HG03565 (cell line): Measurements from ENCODE around the gene ZBTB20.

ENCODE experiments used
- ATAC-seq: cut with Tn5 transposase; IDR thresholded peaks from one replicate; pipeline ENCODE4 v1.9.1; 2021; ENCODE audit warnings: mild to moderate bottlenecking, moderate library complexity; ENCODE audit not compliant: unreplicated experiment

ZBTB20 gene

DNA sequence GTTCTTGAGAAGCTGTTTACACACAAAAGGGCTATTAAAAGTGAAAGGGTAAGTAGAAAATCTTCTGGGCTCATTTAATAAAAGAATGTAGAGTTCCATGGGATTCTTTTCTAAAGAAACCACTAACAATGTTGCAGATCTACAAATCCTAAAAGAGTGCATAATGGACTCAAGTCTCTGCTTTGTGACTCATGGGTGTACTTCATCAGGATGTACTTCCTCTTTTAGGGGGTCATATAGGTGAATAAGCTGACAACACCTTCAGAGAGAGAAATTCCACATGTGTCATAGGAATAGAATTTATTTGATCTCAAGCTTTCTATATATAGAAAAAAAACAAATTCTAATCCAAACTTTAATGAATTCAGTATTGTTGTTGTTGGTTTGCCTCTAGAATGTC, 497.8 kb downstream of the ZBTB20 start:
- ATAC-seq, result no peak

DNA sequence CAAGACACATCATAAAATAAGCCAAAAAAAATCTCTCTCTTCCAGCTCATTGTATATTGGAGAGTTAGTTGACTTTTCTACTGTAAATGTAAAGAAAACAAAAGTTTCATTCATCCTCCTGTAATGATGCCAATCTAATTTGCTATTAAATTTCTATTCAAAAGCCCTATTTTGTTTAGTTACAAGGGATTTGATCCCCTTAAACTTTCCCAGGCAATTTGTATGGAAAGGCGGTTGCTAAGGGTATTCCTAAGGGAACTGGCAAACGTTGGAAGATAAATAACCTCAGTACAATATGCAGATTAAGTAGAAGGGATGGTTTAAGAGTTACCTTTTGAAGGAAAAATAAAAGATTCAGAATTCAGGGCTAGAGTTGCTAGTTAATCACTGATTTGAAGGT, 500.6 kb downstream of the ZBTB20 start:
- ATAC-seq, result no peak

DNA sequence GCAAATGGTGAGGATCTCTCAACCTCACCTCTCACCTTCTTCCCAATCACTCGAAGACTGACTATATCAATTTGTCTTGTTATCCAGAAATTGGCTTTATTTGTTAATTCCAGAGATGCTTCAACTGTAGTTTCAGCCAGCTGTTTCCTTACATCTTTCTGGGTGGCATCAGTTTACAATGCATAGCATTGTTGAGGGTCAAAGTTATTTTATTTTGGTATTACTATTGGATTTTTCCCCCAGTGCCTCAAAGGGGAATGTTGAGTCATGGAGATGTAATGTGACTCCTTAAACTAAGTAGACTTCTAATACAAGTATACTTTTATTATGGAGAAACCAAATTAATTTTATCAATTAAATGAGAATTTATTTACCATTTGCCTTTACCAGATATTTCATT, 501.7 kb downstream of the ZBTB20 start:
- ATAC-seq, result no peak

DNA sequence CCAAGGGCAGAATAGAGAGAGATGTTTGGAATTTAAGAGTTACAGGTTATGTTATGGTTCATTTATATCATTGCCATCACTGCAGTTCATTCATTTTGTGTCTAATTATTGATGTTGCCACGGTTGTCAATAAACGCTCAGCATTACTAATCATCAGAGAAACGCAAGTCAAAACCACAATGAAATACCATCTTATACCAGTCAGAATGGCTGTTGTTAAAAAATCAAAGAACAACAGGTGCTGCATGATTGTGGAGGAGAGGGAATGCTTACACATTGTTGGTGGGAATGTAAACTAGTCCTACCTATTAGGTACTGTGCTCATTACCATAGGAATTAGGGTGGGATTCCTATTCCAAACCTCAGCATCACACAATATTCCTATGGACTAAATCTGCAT, 502.7 kb downstream of the ZBTB20 start:
- ATAC-seq, result no peak

DNA sequence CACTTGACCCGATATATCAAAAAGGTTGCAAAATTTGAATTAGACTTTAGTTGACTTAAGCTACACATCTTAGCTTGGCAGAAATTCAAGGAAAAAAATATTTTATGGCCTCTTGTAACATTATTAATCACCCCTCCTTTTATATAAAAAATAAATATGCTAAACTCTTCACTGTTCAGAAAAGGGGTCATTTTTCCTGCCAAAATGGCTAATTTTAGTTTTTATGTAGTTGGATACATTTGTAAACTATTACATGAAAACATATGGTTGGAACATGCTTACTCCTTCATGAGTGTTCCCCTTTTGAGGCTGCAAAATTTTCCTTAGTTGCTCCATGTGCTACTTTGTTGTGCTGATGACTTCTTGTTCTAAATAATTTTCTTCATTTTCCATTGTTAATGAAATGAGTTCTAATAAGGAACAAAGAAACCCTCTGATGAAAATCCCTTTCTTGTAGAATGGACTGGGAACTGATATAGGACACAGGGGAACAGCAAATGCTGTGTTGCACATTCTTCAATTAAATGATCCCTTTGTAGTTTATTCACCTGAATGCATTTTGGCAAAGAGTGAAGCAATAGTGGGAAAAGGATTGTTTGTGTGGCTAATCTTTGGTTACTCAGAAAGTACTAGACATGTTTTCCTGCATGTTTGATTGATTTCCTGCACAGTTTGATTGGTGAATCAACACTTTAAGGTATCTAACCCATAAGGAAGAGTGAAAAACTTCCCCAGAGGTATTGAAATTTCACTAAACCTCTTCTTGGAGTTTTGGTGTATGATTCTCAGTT, 503.9 kb downstream of the ZBTB20 start:
- no peak for ATAC-seq

DNA sequence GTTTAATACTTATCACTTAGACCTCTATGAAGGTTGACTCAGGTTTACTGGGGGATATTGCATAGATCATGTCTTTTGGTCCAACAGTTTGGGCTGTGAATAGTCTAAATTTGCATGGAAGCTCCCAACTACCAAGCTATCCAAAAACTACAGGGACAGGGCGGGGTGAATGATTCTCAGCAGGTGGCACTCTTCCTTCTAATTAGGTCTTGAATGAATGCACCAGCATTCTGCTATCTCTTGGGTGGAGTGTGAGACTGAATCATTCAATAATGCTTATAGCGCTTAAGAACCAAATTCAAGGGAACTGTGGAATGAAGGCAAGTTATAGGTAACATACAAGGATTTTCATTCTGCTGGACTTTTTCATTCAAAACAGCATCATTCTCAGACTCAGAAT, 507.0 kb downstream of the ZBTB20 start:
- no peak for ATAC-seq

DNA sequence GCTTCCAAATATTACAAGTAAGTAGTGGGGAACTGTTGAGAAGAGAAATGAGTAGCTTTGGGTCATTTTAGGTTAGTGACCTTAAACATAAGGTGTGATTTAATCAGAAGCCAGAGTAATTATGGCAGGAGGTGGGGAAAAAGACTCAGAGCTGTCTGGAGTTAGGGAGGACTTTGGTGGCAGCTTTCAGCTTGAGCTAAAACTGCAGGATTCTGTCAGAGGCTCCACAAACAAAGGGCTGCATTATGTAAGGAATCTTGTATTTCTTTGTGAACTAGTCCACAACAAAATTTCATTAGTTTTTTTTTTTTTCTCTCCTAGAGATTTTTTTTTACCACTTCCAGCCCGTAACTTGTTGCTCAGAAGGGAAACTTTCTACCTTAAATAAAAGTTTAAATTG, 507.9 kb downstream of the ZBTB20 start:
- ATAC-seq, result no peak

DNA sequence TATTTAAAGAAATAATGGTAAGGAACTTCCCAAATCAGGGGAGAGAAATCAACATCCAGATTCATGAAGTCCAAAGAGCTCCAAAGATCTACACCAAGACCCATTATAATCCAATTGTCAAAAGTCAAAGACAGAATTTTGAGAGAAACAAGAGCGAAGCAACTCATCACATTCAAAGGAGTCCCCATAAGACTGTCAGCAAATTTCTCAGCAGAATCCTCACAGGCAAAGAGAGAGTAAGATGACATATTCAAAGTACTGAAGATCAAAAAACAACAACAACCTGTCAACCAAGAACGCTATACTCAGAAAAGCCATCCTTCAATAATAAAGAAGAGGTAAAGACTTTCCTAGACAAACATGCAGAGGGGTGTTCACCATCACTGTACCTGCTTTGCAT, 511.2 kb downstream of the ZBTB20 start:
- no peak for ATAC-seq

DNA sequence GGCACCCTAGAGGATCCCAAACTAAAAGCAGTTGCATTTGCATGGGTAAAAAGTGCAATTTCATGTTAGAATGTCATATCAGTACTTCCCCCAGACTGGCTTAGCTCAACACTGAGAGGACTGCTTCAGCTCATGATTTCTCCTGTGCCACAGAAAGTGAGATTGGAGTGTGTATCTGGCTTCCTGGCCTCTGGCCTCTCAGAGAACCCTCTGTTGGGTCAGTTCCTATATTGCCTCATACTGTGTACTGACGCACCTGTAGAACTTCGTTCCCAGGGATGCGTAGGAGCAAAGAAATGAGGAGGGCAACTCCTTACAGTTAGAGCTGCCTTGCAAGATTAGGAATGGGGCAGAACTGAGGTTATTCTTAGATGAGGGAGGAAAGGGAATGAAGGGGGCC, 512.5 kb downstream of the ZBTB20 start:
- no peak for ATAC-seq

DNA sequence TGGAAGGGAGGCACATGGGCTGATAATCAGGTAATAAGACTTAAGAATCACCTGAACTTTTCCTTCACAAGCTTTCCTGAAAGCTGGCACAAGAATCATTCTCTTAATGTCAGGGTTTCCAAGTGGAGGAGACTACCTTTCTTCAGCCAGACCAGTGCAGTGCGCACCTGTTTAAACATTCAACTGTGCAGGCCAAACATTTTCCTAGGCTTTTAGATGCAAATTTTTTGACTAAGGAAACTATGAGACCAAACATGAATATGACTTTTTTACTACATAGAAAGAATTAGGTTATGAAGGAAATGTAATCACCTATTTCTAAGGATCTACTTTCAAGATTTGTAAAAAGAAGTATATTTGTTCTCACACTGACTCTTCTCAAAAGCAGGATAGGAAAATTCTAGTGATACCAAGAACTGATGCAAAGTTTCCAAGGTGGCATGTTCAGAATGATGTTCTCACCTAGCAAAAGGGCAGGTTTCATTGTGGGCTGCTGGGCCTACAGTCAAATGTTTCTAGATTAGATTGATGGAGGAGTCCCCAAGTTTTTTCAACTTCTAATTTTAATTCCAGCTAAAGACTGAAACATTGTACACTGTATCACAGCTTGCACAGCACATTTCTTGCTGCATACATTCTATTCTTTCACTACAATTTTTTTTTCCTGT, 514.2 kb downstream of the ZBTB20 start:
- ATAC-seq, result no peak

DNA sequence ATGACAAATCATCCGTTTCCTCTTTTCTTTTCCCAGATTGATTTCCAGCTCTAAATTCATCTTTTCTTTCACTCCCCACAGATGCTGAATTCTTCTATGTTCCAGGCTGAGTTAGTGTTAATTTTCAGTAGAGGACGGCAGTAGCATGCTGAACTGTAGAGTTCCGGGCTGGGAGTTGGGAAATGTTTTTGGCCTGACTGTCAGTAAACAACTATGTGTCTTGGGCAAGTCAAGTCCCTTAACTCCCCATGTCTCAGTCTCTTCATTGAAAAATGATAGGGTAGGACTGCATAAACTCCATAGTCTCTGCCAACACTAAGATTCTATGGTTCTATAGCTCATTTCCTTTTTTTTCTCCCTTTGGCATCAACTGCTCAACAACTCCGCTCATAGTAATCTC, 519.3 kb downstream of the ZBTB20 start:
- no peak for ATAC-seq

DNA sequence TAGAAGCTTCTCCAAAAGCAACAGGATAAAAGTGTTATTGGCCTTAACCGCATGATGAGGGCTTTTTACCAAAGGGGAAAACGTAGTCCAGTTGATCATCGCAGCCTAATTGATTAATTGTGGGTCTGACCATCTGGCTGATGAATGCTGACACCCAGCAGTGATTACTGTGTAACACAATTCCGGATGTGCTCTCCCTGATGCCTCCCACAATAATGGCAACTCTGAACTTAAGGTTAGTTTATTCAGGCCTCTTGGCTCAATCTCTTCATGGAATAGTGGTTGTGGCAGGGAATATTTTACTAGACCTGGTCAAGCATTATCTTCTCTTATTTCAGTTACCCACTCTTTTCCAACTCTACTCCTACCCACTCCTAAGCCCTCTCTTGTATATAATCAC, 520.3 kb downstream of the ZBTB20 start:
- no peak for ATAC-seq

DNA sequence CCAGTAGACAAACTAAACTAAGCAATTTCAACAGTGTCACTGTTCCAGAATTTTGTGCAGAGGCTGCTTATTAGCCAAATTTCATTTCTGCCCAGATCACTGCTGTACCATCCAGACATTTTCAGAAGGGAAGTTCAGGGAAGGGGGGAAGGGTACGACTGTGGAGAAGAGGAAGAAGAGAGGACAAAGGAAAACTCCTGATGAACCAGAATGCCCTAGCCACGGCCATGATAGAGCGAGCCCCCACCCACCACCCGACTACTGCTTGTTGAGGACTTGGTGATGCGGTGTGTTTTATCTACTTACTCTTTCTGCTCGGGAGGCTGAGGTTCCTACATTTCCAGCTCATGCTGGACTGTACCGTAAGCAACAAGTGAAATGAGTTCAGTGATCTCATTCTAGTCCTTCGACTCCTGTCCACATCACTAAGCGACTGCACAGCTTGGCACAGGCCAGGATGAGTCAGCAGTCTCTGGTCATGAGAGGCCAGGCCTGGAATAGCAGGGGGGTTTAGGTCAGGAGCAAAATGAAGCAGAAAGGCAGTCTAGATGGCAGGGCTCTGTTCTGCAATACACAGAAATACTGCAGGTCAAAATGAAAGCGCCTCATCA, 522.4 kb downstream of the ZBTB20 start:
- ATAC-seq, result no peak

DNA sequence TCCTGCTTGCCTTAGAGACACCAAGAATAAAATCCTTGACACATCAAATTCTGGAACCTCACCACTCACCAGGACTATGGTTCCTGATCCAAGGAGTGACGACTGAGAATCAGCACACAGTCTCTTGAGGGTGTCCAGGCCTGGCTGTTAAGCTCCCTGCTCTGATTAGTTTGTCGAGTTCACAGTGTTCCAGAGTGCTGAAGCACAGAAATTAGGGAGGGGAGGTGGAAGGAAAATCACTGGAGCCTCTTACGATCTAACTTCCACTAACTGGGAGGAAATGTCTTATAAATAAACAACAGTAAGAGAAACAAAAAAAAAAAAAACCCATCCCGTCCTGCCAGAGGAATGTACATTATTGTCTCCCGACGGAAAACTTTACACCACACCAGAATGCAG, 523.0 kb downstream of the ZBTB20 start:
- ATAC-seq, result no peak

DNA sequence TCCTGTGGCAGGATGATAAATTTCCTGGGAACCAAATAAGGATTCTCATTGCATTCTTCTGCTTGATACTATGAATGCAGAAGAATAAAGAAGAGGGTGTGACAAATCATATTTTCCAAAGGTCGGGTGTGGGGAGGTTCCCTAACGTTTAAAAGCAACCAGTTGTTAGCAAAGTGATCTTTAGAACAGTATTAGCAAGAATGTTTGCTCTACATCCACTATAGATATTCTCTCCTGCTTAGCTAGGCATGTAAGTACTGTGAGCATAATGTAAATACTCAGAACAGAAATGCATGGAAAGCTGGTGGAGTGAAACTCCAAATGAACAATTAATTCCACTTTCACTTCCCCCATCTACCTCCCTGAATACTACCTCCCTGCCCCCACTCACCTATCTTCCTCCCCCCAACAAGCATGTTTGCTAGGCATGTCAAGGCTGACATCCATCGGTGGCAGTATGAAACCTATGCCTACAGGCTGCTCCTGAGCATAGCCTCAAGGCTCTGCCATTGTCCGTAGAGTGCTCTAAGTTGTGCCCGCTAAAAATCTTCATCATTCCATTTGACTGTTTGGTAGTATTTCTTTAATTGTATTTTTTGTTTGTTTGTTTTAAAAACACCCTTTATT, 523.6 kb downstream of the ZBTB20 start:
- no peak for ATAC-seq

DNA sequence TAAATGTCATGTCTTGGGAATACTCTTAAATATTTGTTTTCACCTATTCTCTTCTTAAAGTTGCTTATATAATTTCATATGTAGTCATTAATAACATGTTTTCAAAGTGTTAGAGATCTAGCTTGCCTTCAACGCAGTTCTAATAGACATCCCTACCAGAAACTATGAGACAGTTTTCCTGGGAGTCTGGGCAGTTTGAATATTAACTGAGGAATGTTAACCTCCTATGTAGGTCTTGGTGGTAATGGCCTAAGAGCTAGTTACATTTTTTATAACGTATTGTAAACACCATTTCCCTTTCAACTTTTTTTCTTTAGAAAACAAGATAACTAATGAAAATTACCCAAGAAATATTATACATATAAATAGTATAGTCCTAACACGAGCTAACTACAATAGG, 525.1 kb downstream of the ZBTB20 start:
- ATAC-seq, result no peak

DNA sequence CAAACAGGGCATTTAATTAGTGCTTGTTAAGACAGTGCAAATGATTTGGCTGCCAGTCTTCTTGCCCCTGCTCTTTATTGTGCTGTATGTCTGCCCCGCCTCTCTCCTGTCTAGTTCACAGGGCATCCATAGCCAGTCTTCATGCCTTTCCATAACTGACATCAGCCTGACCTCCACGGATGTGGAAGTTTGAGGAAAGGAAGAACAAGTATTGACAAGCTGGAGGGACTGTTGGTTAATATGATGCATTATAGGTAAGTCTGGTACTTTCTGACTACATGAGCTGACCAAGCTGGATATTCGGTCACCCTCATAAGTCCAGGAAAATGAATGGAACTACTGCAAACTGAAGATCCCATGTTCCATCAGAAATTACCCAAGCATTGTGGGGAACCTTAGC, 527.3 kb downstream of the ZBTB20 start:
- no peak for ATAC-seq

DNA sequence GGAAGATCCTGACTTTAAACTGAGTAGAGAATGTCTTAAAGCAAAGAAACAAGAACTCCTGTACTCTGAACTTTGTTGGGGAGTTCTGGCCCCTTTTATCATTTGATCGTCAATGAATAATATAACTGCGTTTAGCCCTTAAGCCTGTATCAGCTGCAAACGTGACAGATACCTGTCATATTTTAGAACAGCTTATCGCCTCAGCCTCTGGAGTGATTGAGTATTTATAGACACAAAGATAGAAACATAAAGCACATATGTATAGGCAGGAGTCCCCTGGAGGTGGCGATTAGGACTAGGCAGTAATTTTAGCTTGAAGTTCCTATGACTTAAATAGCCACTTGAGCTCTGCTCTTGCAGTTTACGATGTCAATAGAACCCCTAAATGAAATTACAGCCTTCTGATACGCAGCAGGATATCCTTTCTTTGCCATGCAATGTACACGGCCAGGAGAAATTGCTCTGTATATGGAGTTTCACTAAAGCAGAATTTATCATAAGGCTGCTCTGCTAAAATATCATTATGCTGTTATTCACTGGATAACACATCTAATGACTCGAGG, 531.5 kb downstream of the ZBTB20 start:
- ATAC-seq, result no peak

DNA sequence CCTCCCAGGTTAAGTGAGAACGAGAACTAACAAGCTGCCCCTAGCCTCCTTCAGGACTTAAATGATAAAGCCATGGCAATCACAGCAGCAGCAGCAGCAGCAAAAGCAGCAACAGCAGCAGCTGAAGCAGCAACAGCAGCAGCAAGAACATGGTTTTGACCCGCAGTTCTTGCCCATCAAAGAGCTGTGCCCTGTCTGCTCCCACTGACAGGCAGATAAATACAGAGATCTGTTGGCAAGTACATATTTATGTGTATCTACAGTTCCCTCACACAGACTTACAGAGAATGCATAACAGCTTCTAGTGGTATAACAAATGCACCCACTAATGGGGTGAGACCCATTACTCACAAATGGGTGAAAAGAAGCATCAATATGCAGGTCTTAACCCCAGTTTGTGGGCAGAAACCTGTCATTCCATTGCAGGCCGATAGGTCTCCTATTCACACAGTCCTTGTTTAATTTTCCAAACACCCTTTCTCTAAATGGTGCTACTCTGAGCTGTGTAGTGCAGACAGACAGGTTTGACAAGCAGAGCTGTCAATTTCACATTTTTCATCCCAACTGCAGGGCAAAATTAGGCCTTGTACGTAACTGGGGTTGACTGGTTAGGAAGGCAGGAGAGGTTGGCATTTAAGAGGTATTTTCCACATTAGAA, 537.0 kb downstream of the ZBTB20 start:
- no peak for ATAC-seq

DNA sequence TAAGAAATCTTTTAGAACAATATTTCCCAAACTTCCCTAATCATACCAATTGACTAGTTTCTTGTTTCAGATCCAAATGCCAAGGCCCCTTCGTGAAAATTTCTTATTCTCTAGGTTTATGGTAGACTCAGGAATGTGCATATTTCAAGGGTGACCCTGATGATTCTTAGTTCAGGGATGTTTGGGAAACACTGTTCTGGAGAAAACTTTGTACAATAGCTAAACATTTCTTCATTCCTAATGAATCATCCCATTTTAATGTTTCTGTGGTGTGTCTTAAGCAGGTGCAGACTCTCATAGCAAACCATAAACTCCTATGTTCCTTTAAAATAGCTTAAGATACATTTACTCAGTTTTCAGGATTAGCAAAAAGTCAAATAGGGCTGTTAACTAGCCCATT, 538.8 kb downstream of the ZBTB20 start:
- ATAC-seq, result no peak

DNA sequence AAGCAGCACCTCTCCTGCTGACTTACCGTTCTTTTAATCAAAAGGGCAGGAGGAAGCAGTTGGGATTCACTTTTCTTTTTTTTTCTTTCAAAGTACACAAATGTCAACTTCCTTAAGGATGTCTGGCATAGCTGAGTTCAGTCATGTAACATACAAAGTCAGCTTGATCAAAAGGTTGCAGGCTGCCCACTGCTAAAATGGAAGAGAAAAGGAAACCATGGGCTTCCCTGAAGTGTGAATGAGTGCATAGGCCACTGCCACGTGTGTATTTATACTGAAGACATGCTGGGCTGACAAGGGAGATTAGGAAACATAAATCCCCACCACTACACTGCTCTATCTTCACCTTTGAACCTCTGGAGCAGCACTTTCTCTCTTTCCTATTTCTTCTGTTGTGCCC, 540.8 kb downstream of the ZBTB20 start:
- no peak for ATAC-seq
